HG03196 (cell line): Measurements from ENCODE around the gene ZBTB16.

Experiments used
- ATAC-seq: cut with Tn5 transposase; IDR thresholded peaks from one replicate; pipeline ENCODE4 v1.9.1; 2021; ENCODE audit not compliant: unreplicated experiment

The ZBTB16 gene

DNA sequence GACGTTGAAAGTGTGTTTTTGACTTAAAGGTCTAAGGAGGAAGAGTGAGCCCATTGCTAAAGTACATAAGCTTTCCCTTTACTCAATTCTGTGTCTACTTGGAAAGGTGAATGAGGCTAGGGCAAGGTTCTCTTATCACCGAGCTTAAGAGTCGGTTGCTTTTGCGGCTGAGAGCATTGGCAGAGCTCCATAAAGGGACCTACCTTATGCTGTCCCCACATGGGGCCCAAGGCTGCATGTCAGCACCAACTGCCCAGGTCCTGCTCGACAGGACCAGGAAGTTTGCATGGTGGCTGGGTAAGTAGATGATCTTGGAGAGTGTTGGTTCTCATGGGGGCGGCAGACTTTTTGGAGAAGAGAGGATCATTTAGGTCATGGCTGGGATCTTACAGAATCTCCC is 91.2 kb downstream of the ZBTB16 start:
- ATAC-seq: no peak

DNA sequence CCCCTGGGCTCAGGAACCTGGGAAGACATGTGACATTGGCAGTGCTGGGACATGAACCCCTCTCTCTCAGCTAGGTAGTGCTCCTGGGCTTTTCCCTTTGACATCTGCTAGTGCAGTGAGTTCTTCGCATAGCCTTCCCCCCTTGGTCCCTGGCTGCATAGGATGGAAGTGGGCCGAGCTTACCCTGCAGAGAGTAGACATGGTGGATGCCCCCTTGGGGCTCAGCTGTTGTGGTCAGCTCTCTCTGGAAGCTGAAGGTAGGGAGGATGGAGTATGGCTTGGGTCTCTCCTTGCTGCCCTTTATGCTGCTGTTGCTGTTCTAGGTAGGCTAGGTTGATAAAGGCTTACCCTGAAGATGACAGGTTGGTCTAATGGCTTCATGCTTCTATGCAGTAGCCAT is 92.1 kb downstream of the ZBTB16 start:
- no peak for ATAC-seq

DNA sequence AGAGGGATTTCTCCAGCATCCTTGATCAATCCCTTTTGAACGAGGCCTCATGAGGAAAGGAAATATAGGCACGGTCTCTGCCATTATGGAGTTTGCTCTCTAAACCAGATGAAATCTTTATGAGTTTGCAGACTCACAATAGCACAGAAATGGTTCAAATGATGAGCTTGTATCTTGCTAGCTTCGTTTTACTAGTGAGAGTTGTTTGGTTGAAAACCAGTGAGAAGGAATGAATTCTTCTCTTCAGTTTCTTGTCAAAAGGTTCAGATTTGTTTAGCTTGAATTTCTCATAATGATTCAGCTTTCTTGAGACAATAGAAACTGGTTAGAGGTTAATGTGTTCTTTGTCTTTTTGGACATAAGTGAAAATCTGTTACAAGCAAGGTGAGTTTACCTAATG is 92.7 kb downstream of the ZBTB16 start:
- ATAC-seq: no peak

DNA sequence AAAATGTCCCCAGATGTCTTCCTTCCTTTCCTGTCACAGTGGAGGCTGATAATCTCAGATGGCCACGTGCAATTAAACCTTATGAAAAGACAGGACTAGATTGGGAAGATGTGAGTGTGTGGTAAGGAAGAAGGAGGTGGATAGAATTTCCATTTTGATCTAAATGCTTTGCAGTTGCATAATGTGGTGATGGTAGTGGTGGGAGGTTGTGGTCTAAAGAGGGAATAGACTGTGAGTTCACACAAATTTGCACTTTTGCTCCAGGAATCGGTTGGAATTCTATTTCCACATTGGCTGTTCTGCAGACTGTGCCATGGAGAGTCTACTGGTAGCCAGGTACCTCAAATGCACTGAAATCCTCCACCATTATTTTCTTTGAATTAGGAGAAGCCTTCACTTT is 93.3 kb downstream of the ZBTB16 start:
- ATAC-seq: no peak

DNA sequence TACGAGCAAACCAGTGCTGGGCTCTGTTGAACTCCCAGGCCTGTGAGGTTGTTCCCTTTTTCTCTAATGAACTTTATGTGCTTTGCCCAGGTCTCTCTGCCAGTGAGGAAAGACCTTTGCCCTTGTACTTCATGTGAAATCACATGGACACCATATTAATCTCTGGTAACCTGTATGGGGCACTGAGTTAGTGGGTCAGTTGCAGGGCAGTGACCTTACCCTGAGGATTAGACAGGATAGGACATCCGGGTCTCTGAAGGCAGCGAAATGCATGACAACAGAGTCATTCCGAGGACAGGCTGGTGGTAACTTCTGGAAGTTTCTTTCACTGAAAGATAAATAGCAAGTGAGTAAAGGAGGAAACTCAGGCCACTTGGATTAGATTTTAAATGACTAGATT is 93.7 kb downstream of the ZBTB16 start:
- no peak for ATAC-seq

- no peak for ATAC-seq
These were observed 94.9 kb downstream of the ZBTB16 start for GRCh38 chr11:114154271-114155047.

- no peak for ATAC-seq
These were observed 95.6 kb downstream of the ZBTB16 start for GRCh38 chr11:114155116-114155515.

DNA sequence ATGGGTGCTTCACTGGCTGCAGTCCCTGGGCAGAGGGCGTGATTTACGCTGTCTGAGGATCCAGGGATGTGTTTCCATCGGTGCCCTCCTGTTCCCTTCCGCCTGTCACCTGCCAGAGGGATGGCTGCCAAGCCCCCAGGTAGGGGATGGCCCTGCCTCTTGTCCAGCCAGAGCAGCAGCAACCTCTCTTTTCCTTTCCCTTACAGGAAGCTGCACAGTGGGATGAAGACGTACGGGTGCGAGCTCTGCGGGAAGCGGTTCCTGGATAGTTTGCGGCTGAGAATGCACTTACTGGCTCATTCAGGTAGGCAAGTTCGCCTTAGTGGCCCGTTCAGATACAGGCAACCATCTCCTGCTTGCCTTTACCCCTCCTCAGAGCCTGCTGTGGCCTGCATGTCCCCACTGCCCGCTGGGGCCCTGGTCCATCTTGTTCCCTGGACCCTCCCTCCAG is 96.6 kb downstream of the ZBTB16 start:
- no peak for ATAC-seq

GRCh38 chr11:114156782-114157181 is 97.3 kb downstream of the ZBTB16 start:
- no peak for ATAC-seq

GRCh38 chr11:114157476-114158050 is 98.1 kb downstream of the ZBTB16 start:
- no peak for ATAC-seq

DNA sequence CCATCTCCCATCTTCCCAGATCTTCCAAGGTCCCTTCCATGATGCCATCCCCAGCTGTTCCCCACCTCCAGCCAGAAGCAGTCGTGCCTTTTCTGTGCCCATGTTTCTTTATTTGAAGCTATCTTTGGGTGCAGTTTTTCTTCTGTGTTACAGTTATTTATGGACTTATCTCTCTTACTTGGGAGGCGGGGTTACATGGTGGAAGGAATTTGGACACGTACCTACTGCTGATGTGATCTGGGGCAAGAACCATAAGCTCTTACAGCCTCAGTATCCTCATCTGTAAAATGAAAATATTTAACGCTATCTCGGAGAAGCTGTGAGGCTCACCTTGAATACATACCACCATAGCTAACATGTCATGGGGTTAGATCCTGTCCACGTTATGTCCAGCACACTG is 98.9 kb downstream of the ZBTB16 start:
- no peak for ATAC-seq

- no peak for ATAC-seq
These were observed 99.4 kb downstream of the ZBTB16 start for GRCh38 chr11:114158886-114159285.

DNA sequence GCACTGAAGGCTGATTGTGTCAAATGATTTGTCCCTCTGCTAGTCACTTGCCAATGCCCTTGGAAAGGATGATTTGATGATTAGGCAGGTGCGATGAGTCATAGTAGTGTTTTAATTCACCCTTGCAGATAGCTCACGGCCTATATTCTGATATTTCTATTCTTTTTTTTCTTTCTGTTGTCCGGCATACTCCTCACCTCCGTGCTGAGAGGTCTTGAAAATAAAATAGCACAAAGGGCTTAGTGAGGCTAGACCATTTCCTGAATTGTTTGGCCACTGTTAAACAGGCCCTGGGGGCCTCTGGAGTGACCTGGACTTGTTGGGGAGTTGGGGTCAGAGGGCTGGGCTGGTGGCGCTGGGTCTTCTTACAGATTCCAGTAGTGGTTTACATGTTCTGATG is 99.8 kb downstream of the ZBTB16 start:
- ATAC-seq: no peak

DNA sequence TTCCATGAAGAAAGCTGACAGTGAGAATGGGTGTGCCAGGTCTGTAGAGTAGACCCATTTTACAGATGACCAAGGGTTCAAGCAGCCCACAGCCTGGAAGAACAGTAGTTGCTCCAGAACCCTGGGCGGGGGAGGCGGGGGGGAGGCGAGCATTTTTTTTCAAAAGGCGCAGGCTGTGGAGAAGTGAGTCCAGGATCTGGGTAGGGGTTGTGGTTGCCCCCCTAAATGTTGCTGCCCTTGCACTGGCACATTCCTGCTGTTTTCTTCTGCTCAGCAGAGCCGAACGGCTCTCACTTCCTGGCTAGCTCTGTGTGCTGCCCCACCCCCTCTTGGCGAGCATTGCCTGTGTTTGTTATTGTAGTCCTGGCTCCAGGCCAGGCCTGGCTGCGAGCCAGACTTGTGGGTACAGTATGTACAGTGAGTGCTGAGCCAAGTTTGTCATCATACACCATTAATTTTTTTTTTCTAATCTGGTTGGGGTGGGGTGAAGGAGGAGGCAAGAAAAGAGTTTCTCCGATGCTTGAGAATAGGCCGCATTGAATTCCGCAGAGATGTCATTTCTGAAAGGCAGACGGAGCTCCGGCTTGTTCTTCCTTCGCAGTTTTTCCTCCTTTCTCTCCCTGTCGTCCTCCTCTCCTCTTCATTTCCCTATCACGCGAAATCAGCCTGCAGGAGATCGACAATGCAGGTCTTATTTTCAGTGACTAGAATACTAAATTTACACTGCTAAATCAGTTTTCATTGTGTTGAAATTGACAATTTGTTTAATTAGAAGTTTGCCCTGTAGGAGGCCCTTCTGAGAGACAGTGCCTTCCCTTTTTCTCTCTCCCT is 100.5 kb downstream of the ZBTB16 start:
- peak; percentile 67 for ATAC-seq

DNA sequence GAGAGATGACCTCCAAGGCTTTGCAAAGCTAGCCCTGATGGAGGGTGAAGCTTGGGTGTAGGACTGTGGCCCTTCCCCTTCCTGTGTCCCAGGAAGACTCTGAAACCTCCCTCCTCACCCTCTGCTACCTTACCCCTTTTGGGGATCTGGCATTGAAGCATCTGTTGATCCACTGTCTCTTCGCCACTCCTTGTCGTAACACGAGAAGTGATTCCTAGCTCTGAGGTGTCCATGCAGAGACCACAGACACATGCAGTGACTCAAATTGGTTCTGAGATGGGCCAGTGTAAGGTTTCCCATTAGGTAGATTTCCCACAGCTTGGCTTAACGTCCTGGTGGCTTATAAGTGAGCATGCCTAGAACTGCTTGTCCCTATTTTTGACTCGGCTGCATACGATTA is 101.4 kb downstream of the ZBTB16 start:
- no peak for ATAC-seq

GRCh38 chr11:114161486-114162250 is 102.2 kb downstream of the ZBTB16 start:
- no peak for ATAC-seq

DNA sequence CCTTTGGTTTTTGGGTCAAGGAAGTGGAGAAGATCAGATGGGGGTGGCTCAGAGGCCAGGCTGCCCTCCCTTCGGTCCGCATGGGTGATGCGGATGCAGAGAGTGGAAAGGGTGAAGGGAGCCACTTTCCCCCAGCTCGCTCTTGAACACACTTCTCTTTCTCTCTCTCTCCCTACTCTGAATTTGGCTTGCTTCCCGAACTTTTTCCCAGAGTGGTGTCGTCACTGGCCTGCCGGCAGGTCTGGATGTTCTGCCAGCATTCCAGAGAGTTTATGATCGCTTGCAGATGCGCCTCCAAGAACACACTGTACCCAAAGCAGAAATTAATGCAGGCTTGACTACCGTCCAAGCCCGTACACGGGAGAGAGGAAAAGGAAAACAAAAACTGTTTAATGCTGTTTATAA is 103.2 kb downstream of the ZBTB16 start:
- no peak for ATAC-seq

DNA sequence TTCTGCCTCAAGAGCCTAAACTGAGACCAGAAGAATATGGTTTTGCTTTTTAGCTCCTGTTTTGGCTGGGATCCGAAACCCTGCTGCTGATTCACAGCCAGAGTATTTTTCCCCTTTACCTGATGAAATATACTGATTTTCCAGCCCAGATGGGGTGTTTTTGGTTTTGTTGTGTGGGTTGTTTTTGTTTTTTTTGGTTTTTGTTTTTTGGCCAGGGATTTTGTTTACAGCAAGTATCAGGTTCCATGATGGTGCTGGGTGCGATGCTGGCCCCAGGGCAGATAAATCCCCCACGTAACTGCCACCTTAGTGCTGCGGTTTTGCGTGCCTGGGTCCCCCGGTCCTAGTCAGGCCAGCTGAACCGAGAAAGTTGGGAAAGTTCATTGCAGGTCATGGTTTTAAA is 103.7 kb downstream of the ZBTB16 start:
- no peak for ATAC-seq

GRCh38 chr11:114163830-114164401 is 104.4 kb downstream of the ZBTB16 start:
- no peak for ATAC-seq

DNA sequence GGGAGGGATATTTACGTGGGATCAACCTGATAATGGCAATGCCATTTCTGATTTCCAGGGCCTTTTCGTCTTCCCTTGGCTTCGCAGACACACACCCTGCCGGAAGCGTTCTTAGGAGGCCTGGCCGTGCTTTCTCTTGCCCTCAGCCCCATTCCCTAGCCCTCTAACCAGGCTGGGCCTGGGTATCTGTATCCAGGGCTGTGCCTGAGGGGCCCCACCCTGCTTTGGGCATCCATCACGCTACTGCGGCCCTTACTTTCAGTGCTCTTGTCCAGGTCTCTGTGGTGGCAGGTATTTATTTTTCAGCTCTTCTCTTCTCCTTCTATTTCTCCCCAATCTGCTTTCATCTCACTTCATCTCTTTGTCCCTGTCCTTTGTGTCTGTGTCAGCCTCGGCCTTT is 105.0 kb downstream of the ZBTB16 start:
- no peak for ATAC-seq
